C4-2B (cell line): ENCODE results near the gene PLPP2.

Experiments
- H3K27ac ChIP-seq: fragments of 450-650 bp; 2 replicates; pipeline ENCODE4 v1.5.1; 2017
- ZFX ChIP-seq: fragments of 450-650 bp; IDR thresholded peaks from 2 replicates; pipeline ENCODE4 v1.6.1; 2017
- TF ChIP-seq, protein P1 (sequence below): fragments of 450-650 bp; conservative IDR thresholded peaks from 2 replicates; pipeline ENCODE4 v1.5.1; 2017; ENCODE audit warnings: mild to moderate bottlenecking

The PLPP2 gene

GRCh38 chr19:294946-295686, 3.9 kb upstream of the PLPP2 start:
- no peak for TF ChIP-seq ZFX
- TF ChIP-seq, protein P1, sequence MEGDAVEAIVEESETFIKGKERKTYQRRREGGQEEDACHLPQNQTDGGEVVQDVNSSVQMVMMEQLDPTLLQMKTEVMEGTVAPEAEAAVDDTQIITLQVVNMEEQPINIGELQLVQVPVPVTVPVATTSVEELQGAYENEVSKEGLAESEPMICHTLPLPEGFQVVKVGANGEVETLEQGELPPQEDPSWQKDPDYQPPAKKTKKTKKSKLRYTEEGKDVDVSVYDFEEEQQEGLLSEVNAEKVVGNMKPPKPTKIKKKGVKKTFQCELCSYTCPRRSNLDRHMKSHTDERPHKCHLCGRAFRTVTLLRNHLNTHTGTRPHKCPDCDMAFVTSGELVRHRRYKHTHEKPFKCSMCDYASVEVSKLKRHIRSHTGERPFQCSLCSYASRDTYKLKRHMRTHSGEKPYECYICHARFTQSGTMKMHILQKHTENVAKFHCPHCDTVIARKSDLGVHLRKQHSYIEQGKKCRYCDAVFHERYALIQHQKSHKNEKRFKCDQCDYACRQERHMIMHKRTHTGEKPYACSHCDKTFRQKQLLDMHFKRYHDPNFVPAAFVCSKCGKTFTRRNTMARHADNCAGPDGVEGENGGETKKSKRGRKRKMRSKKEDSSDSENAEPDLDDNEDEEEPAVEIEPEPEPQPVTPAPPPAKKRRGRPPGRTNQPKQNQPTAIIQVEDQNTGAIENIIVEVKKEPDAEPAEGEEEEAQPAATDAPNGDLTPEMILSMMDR: no peak; the same call in 1 of the 2 replicates

DNA sequence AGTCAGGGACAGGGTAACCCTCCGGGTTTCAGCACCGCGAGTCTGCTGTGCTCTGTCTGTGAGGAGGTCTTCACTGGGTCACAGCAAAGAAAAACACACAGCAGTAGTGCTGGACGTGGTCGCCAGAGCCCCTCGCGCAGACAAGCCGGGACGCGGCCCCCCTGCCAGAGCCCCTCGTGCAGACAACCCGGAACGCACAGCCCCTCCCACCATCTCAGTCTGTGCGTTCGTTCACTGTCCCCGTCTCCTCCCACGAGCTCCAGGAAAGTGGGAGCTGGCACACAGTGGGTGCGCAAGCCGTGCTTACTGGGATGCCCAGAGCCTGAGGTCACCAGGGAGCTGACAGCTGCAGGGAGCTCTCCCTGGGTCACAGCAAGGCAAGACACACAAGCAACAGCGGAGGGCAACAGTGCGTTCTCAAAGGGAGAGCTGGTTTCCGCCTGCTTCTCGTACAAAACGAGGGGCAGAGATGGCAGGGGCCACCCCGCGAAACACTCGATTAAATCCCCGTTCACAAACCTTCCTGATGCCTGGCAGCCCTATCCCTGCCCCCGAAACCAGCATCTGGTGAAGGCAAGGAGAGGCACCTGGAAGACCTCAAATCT, 3.2 kb upstream of the PLPP2 start:
- H3K27ac ChIP-seq: no peak overlapping the region
- TF ChIP-seq ZFX: no peak

More at GRCh38 chr19:294946-295686, 3.9 kb upstream of the PLPP2 start:
- H3K27ac ChIP-seq: no peak overlapping the region

- no peak overlapping the region for H3K27ac ChIP-seq
- no peak for TF ChIP-seq ZFX
- TF ChIP-seq, protein P1: no peak
These were observed 2.4 kb upstream of the PLPP2 start for GRCh38 chr19:293436-294110.

DNA sequence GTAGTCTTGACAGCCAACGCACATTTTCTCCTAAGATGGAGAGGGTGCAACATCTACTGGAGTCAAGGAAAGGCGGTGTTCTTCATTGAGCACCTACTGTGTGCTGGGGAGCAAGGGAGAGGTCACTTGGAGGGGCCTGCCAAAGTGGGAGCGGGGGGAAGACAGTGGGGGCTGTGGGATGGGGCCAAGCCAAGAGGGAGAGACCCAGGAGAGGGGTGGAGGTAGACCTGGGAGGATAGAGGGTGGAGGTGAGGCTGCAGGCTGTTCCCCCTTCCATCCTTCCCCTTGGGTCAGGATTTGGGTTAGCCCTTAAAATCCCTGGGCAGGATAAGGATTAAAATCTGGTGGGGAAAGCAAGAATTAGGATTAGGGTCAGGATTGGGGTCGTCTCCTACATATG, 1.7 kb upstream of the PLPP2 start:
- H3K27ac ChIP-seq: no peak overlapping the region
- TF ChIP-seq, protein P1: no peak
- no peak for TF ChIP-seq ZFX

DNA sequence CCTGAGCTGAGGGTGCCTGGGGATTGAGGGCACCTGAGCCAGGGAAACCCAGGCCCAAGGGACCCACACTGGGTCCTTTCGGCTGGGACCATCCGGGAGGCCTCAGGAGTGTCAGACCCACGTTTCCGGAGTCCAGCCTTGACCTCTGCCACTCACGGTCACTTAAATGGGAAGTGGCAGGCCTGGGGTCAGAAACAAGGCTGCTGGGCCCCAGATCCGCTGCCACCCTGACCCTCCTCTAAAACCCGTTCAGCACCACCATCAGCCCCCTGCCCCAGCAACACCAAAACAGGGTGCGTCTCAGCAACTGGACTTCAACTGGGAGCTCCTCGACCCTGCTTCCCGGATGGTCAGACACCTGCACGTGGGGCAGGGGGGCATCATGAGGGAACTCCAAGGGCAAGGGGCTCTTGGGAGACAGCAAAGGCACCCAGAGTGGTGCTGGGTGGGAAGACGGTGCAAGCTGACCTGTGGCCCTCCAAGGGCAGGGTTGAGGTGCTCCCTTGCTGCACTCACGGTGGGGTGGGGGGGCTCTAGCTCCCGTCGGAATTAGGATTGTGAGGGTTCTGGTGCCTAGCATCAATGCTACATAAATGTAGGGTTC, 1.2 kb upstream of the PLPP2 start:
- TF ChIP-seq, protein P1: no peak
- no peak for TF ChIP-seq ZFX
- no peak overlapping the region for H3K27ac ChIP-seq

DNA sequence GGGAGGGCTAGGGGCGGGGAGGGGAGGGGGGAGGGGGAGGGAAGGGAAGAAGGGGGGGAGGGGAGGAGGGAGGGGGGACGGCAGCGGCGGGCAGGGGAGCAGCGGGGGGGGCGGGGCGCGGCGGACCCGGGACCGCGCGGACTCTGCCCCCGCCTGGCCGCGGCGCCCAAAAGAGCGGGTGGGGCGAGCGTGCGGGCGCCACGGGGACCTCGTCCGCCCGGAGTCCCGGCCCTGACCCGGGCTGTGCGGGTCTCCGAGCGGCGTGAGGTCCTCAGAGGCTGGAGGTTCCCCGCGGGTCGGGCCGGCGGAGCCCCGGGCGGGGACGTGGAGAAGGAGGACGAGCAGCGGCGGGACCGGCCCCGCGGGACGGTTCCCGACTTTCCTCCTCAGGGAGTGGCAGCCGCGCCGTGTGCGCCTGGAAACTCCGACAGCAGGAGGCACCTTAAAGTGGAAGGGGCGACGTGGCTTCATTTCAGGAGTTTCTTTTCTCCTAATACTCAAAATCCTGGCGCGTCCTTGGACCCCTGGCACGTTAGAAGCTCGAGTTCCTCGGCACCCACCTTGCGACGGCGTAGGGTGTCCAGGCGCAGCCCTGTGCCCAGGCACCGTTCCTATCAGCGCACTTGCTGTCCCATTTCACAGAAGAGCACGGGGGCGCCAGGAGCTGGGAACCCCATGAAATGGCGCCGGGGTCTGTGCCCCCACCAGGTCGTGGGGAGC, 518 bp upstream of the PLPP2 start:
- TF ChIP-seq, protein P1: no peak
- no peak for TF ChIP-seq ZFX
- H3K27ac ChIP-seq: no peak overlapping the region

GRCh38 chr19:290372-291005, 714 bp downstream of the PLPP2 start:
- H3K27ac ChIP-seq: peak overlapping the region; percentile 56

More at GRCh38 chr19:290372-291005, 714 bp downstream of the PLPP2 start:
- TF ChIP-seq ZFX: no peak
- TF ChIP-seq, protein P1: no peak
